H1 (cell line): ENCODE results near the gene ANO6. TPM values are rescaled to one million over a fixed set of nuclear protein-coding genes. Genes with fewer than 3 reads are reported as not detected.

ENCODE experiments used
- CREB1 ChIP-seq: IDR thresholded peaks from 2 replicates; pipeline ENCODE4 v1.6.1; 2012; ENCODE audit warnings: inconsistent platforms
- GTF2F1 ChIP-seq: IDR thresholded peaks from 2 replicates; pipeline ENCODE4 v1.6.1; 2012; ENCODE audit warnings: low read depth, low read length, improper control_type of control experiment, borderline replicate concordance
- HDAC6 ChIP-seq: IDR thresholded peaks from one replicate; pipeline ENCODE4 v1.7.1; 2012; ENCODE audit warnings: low read depth, mild to moderate bottlenecking, inconsistent platforms, low read length, moderate library complexity
- MAFK ChIP-seq: IDR thresholded peaks from 2 replicates; pipeline ENCODE4 v1.6.1; 2012; ENCODE audit warnings: low read depth, mild to moderate bottlenecking, improper control_type of control experiment, low read length
- NRF1 ChIP-seq: IDR thresholded peaks from 2 replicates; pipeline ENCODE4 v1.6.1; 2011; ENCODE audit warnings: mild to moderate bottlenecking, low read depth, low read length, improper control_type of control experiment
- POLR2A ChIP-seq, 2 experiments: IDR thresholded peaks; 1 replicate in 1 of 2; 2 replicates in 1 of 2; pipeline ENCODE4 v1.6.1; 2011; ENCODE audit warnings: low read depth in 2 of 2, low read length in 2 of 2, mild to moderate bottlenecking in 2 of 2; ENCODE audit errors: control extremely low read depth in 1 of 2
- RNF2 ChIP-seq: fragments of 200-900, 300-1000 bp; sonication (generic); IDR thresholded peaks from 2 replicates; pipeline ENCODE4 v1.7.1; 2016; ENCODE audit warnings: borderline replicate concordance, low read depth, mild to moderate bottlenecking, antibody characterized with exemption, low read length; ENCODE audit not compliant: poor library complexity, severe bottlenecking; ENCODE audit errors: missing control alignments
- SP4 ChIP-seq: IDR thresholded peaks from 2 replicates; pipeline ENCODE4 v1.6.1; 2012; ENCODE audit warnings: low read length, inconsistent platforms
- ZNF274 ChIP-seq: IDR thresholded peaks from 2 replicates; pipeline ENCODE4 v1.7.0; 2012; ENCODE audit warnings: low read length, borderline replicate concordance; ENCODE audit errors: extremely low read depth
- polyA plus RNA-seq, 7 experiments: library from polyadenylated mRNA; depleted of rRNA in 3 of 7; stranded (reverse) in 5 of 7; unstranded in 2 of 7; fragments of >200 nt in 5 of 7; fragments of 200-250 nt in 2 of 7; gene quantifications; 1 replicate in 5 of 7; 2 replicates in 1 of 7; 4 replicates in 1 of 7; pipeline versions ENCODE4 v1.2.1 to v1.2.3, GENCODE V29; 2011 to 2013; ENCODE audit warnings: missing spikeins in 2 of 7, mixed read lengths in 2 of 7
- total RNA-seq: library from RNA; stranded (reverse); fragmentation: NEBNext Ultra II Directional; extraction: Animal tissue kit (Norgen Biotek cat#: 25700); gene quantifications from 2 replicates; pipeline ENCODE4 v1.2.1, GENCODE V29; 2021
- TF ChIP-seq, protein P1 (sequence below): fragments of 300-600 bp; sonication (generic); IDR thresholded peaks from 2 replicates; pipeline ENCODE4 v1.7.1; 2012; ENCODE audit warnings: low read length, moderate library complexity, mild to moderate bottlenecking, inconsistent platforms; ENCODE audit not compliant: insufficient replicate concordance
- TF ChIP-seq, protein P2 (sequence below): IDR thresholded peaks from 2 replicates; pipeline ENCODE4 v1.6.1; 2012; ENCODE audit warnings: low read length, inconsistent platforms

The ANO6 gene
- total and polyA plus RNA-seq, 2 of the 8 experiments (the other 6 are each of a cell fraction or from before 2014, with no cell fraction given), result 15.1 to 39.7 TPM

DNA sequence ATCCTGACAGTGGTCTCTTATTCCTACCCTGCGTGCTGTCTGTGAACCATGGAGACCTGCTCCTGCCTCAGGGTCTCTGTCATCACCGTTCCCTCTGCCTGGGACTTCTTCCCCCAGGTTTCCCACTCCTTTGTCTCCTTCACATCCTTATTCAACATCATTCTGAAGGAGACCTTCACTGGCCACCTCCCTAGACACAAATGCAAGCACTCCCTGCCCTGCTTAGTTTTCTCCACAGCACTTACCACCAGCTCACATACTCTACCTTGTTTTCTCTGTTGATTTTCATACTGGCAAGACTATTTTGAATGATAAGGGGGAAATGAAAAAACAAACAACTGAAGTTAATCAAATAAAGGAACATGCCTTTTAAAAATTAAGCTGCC, 192.8 kb downstream of the ANO6 start (continued):
- TF ChIP-seq, protein P1, sequence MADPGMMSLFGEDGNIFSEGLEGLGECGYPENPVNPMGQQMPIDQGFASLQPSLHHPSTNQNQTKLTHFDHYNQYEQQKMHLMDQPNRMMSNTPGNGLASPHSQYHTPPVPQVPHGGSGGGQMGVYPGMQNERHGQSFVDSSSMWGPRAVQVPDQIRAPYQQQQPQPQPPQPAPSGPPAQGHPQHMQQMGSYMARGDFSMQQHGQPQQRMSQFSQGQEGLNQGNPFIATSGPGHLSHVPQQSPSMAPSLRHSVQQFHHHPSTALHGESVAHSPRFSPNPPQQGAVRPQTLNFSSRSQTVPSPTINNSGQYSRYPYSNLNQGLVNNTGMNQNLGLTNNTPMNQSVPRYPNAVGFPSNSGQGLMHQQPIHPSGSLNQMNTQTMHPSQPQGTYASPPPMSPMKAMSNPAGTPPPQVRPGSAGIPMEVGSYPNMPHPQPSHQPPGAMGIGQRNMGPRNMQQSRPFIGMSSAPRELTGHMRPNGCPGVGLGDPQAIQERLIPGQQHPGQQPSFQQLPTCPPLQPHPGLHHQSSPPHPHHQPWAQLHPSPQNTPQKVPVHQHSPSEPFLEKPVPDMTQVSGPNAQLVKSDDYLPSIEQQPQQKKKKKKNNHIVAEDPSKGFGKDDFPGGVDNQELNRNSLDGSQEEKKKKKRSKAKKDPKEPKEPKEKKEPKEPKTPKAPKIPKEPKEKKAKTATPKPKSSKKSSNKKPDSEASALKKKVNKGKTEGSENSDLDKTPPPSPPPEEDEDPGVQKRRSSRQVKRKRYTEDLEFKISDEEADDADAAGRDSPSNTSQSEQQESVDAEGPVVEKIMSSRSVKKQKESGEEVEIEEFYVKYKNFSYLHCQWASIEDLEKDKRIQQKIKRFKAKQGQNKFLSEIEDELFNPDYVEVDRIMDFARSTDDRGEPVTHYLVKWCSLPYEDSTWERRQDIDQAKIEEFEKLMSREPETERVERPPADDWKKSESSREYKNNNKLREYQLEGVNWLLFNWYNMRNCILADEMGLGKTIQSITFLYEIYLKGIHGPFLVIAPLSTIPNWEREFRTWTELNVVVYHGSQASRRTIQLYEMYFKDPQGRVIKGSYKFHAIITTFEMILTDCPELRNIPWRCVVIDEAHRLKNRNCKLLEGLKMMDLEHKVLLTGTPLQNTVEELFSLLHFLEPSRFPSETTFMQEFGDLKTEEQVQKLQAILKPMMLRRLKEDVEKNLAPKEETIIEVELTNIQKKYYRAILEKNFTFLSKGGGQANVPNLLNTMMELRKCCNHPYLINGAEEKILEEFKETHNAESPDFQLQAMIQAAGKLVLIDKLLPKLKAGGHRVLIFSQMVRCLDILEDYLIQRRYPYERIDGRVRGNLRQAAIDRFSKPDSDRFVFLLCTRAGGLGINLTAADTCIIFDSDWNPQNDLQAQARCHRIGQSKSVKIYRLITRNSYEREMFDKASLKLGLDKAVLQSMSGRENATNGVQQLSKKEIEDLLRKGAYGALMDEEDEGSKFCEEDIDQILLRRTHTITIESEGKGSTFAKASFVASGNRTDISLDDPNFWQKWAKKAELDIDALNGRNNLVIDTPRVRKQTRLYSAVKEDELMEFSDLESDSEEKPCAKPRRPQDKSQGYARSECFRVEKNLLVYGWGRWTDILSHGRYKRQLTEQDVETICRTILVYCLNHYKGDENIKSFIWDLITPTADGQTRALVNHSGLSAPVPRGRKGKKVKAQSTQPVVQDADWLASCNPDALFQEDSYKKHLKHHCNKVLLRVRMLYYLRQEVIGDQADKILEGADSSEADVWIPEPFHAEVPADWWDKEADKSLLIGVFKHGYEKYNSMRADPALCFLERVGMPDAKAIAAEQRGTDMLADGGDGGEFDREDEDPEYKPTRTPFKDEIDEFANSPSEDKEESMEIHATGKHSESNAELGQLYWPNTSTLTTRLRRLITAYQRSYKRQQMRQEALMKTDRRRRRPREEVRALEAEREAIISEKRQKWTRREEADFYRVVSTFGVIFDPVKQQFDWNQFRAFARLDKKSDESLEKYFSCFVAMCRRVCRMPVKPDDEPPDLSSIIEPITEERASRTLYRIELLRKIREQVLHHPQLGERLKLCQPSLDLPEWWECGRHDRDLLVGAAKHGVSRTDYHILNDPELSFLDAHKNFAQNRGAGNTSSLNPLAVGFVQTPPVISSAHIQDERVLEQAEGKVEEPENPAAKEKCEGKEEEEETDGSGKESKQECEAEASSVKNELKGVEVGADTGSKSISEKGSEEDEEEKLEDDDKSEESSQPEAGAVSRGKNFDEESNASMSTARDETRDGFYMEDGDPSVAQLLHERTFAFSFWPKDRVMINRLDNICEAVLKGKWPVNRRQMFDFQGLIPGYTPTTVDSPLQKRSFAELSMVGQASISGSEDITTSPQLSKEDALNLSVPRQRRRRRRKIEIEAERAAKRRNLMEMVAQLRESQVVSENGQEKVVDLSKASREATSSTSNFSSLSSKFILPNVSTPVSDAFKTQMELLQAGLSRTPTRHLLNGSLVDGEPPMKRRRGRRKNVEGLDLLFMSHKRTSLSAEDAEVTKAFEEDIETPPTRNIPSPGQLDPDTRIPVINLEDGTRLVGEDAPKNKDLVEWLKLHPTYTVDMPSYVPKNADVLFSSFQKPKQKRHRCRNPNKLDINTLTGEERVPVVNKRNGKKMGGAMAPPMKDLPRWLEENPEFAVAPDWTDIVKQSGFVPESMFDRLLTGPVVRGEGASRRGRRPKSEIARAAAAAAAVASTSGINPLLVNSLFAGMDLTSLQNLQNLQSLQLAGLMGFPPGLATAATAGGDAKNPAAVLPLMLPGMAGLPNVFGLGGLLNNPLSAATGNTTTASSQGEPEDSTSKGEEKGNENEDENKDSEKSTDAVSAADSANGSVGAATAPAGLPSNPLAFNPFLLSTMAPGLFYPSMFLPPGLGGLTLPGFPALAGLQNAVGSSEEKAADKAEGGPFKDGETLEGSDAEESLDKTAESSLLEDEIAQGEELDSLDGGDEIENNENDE, result no peak
- TF ChIP-seq GTF2F1 (no peak), ZNF274 (no peak), MAFK (no peak), HDAC6 (no peak), SP4 (no peak), RNF2 (no peak), CREB1 (no peak), POLR2A (IDR thresholded peaks at IDR 0.05; ENCODE audit: control extremely low read depth in 1 of 2, low read depth in 2 of 2, low read length in 2 of 2) (no peak), NRF1 (no peak)
- TF ChIP-seq, protein P2, sequence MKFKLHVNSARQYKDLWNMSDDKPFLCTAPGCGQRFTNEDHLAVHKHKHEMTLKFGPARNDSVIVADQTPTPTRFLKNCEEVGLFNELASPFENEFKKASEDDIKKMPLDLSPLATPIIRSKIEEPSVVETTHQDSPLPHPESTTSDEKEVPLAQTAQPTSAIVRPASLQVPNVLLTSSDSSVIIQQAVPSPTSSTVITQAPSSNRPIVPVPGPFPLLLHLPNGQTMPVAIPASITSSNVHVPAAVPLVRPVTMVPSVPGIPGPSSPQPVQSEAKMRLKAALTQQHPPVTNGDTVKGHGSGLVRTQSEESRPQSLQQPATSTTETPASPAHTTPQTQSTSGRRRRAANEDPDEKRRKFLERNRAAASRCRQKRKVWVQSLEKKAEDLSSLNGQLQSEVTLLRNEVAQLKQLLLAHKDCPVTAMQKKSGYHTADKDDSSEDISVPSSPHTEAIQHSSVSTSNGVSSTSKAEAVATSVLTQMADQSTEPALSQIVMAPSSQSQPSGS, result no peak
